H9 (cell line): ENCODE measurements around the gene UQCRC1. TPM values are rescaled to one million over a fixed set of nuclear protein-coding genes. Genes with fewer than 3 reads are reported as not detected.

Source experiments
- DNase-seq: peaks from one replicate; pipeline ENCODE4 v3.0.0-alpha.2; 2017
- H2AFZ ChIP-seq: one replicate; pipeline ENCODE4 v1.6.1; 2013; ENCODE audit warnings: mild to moderate bottlenecking, low read length, control low read depth, moderate library complexity
- H2AK5ac ChIP-seq: 2 replicates; pipeline ENCODE4 v1.6.1; 2013; ENCODE audit warnings: low read length, control low read depth, mixed read lengths; ENCODE audit not compliant: insufficient read length
- H2BK120ac ChIP-seq: one replicate; pipeline ENCODE4 v1.6.1; 2013; ENCODE audit warnings: low read depth, mild to moderate bottlenecking, low read length, control low read depth, inconsistent platforms; ENCODE audit not compliant: poor library complexity, severe bottlenecking
- H2BK12ac ChIP-seq: 2 replicates; pipeline ENCODE4 v1.6.1; 2013; ENCODE audit warnings: low read length, control low read depth, mixed read lengths, low read depth; ENCODE audit not compliant: insufficient read length
- H2BK15ac ChIP-seq: 2 replicates; pipeline ENCODE4 v1.6.1; 2013; ENCODE audit warnings: low read depth, low read length, control low read depth
- H2BK20ac ChIP-seq: one replicate; pipeline ENCODE4 v1.6.1; 2013; ENCODE audit warnings: low read depth, mild to moderate bottlenecking, low read length, control low read depth, inconsistent platforms; ENCODE audit not compliant: poor library complexity, severe bottlenecking
- H2BK5ac ChIP-seq: 2 replicates; pipeline ENCODE4 v1.6.1; 2013; ENCODE audit warnings: low read length, control low read depth, mixed read lengths; ENCODE audit not compliant: insufficient read length
- H3K14ac ChIP-seq: 2 replicates; pipeline ENCODE4 v1.6.1; 2013; ENCODE audit warnings: low read length, control low read depth; ENCODE audit not compliant: insufficient read depth
- H3K18ac ChIP-seq: 2 replicates; pipeline ENCODE4 v1.6.1; 2013; ENCODE audit warnings: low read depth, mild to moderate bottlenecking, mixed read lengths, low read length, control low read depth; ENCODE audit not compliant: insufficient read length
- H3K23ac ChIP-seq: 2 replicates; pipeline ENCODE4 v1.6.1; 2013; ENCODE audit warnings: low read length, control low read depth, mixed read lengths, low read depth; ENCODE audit not compliant: insufficient read length
- H3K23me2 ChIP-seq: 2 replicates; pipeline ENCODE4 v1.6.1; 2013; ENCODE audit warnings: low read depth, mild to moderate bottlenecking, mixed read lengths, low read length, control low read depth; ENCODE audit not compliant: insufficient read length, poor library complexity, severe bottlenecking
- H3K27ac ChIP-seq: 2 replicates; pipeline ENCODE4 v1.5.1; 2013; ENCODE audit warnings: low read length, control low read depth, mixed read lengths, low read depth; ENCODE audit not compliant: insufficient read length
- H3K27me3 ChIP-seq: 2 replicates; pipeline ENCODE4 v1.6.1; 2013; ENCODE audit warnings: low read length, control low read depth, inconsistent platforms; ENCODE audit not compliant: insufficient read depth
- H3K4ac ChIP-seq: 2 replicates; pipeline ENCODE4 v1.6.1; 2013; ENCODE audit warnings: low read depth, mild to moderate bottlenecking, control low read depth, inconsistent platforms, low read length, moderate library complexity
- H3K4me1 ChIP-seq: 2 replicates; pipeline ENCODE4 v1.6.1; 2013; ENCODE audit warnings: low read length, control low read depth, inconsistent platforms; ENCODE audit not compliant: insufficient read depth
- H3K4me2 ChIP-seq: 2 replicates; pipeline ENCODE4 v1.6.1; 2013; ENCODE audit warnings: low read length, control low read depth, mixed read lengths; ENCODE audit not compliant: insufficient read length, insufficient read depth
- H3K56ac ChIP-seq: 2 replicates; pipeline ENCODE4 v1.6.1; 2013; ENCODE audit warnings: low read depth, mild to moderate bottlenecking, mixed read lengths, low read length, control low read depth; ENCODE audit not compliant: insufficient read length
- H3K79me1 ChIP-seq: 2 replicates; pipeline ENCODE4 v1.6.1; 2013; ENCODE audit warnings: low read depth, mild to moderate bottlenecking, moderate library complexity, low read length, control low read depth, inconsistent platforms; ENCODE audit not compliant: insufficient read depth, poor library complexity, severe bottlenecking
- H3K79me2 ChIP-seq: 2 replicates; pipeline ENCODE4 v1.6.1; 2013; ENCODE audit warnings: low read length, control low read depth, inconsistent platforms; ENCODE audit not compliant: insufficient read depth
- H3K9ac ChIP-seq: 2 replicates; pipeline ENCODE4 v1.6.1; 2013; ENCODE audit warnings: low read length, control low read depth, mixed read lengths; ENCODE audit not compliant: insufficient read length; ENCODE audit errors: extremely low read depth
- H3K9me3 ChIP-seq: one replicate; pipeline ENCODE4 v1.6.1; 2013; ENCODE audit warnings: low read depth, low read length, inconsistent platforms; ENCODE audit not compliant: control insufficient read depth
- H3T11ph ChIP-seq: one replicate; pipeline ENCODE4 v1.6.1; 2013; ENCODE audit warnings: mild to moderate bottlenecking, low read length, control low read depth, inconsistent platforms
- H4K20me1 ChIP-seq: one replicate; pipeline ENCODE4 v1.6.1; 2013; ENCODE audit not compliant: control insufficient read depth, insufficient read length, insufficient read depth
- H4K5ac ChIP-seq: 2 replicates; pipeline ENCODE4 v1.6.1; 2013; ENCODE audit warnings: low read depth, mild to moderate bottlenecking, mixed read lengths, low read length, control low read depth; ENCODE audit not compliant: insufficient read length
- H4K8ac ChIP-seq: replicated peaks from 2 replicates; pipeline ENCODE4 v1.6.1; 2013; ENCODE audit warnings: low read length, control low read depth, mixed read lengths, low read depth; ENCODE audit not compliant: insufficient read length
- H4K91ac ChIP-seq: 2 replicates; pipeline ENCODE4 v1.6.1; 2013; ENCODE audit warnings: low read depth, mild to moderate bottlenecking, moderate library complexity, mixed read lengths, low read length, control low read depth; ENCODE audit not compliant: insufficient read length
- H3K27ac Mint-ChIP-seq, 3 experiments: 2 replicates in 2 of 3; 3 replicates in 1 of 3; pipeline ENCODE4 v1.8.0; 2020 to 2021; ENCODE audit warnings: mixed read lengths in 3 of 3, mild to moderate bottlenecking in 1 of 3, moderate library complexity in 1 of 3
- H3K27me3 Mint-ChIP-seq: 2 replicates; pipeline ENCODE4 v1.8.0; 2021; ENCODE audit warnings: low read depth, mild to moderate bottlenecking, moderate library complexity, mixed read lengths
- H3K36me3 Mint-ChIP-seq, 3 experiments: 2 replicates in 2 of 3; 3 replicates in 1 of 3; pipeline ENCODE4 v1.8.0; 2020 to 2021; ENCODE audit warnings: low read depth in 3 of 3, mixed read lengths in 3 of 3; ENCODE audit not compliant: insufficient read depth in 1 of 3
- H3K4me1 Mint-ChIP-seq, 2 experiments: 2 replicates each; pipeline ENCODE4 v1.8.0; 2020; ENCODE audit warnings: mixed read lengths in 2 of 2
- H3K4me3 Mint-ChIP-seq, 2 experiments: 2 replicates in 1 of 2; 3 replicates in 1 of 2; pipeline ENCODE4 v1.8.0; 2020 to 2021; ENCODE audit warnings: mild to moderate bottlenecking in 2 of 2, mixed read lengths in 2 of 2, moderate library complexity in 1 of 2
- H3K9me3 Mint-ChIP-seq, 2 experiments: 2 replicates in 1 of 2; 3 replicates in 1 of 2; pipeline ENCODE4 v1.8.0; 2020; ENCODE audit warnings: mild to moderate bottlenecking in 2 of 2, mixed read lengths in 2 of 2, moderate library complexity in 1 of 2
- CTCF ChIP-seq: fragments of 200-600 bp; sonication (generic); conservative IDR thresholded peaks from 3 replicates; pipeline ENCODE4 v1.8.0; 2021; ENCODE audit warnings: antibody characterized with exemption, mild to moderate bottlenecking
- WGBS: extraction: QIAGEN DNeasy Blood & Tissue Kit; methylation state at CpG from one replicate; pipeline ENCODE4 v1.1.7; 2013; ENCODE audit warnings: missing lambda C conversion rate, low lambda C conversion rate, mixed read lengths; ENCODE audit not compliant: insufficient read length; ENCODE audit errors: extremely low coverage; 5-methylcytosine and 5-hydroxymethylcytosine counted together
- total RNA-seq: library from RNA; stranded (reverse); gene quantifications from 2 replicates; pipeline ENCODE4 v1.2.1, GENCODE V29; 2021

Gene UQCRC1
- total RNA-seq, 1 experiment from 2014 or later: 285 TPM

- no peaks in the 10 kb centered on the region for H3K27me3 Mint-ChIP-seq
- H3K23ac ChIP-seq: no peak overlapping the region
Measured at GRCh38 chr3:48553361-48553760, 56.1 kb downstream of the UQCRC1 start.

More at GRCh38 chr3:48553361-48553760, 56.1 kb downstream of the UQCRC1 start:
- Histone ChIP-seq H4K5ac (no peak overlapping the region), H2BK20ac (no peak overlapping the region), H3T11ph (no peak overlapping the region), H3K4me2 (no peak overlapping the region), H2BK12ac (no peak overlapping the region), H3K9ac (no peak overlapping the region), H4K8ac (no peak overlapping the region), H2AFZ (no peak overlapping the region), H4K91ac (no peak overlapping the region), H2BK15ac (no peak overlapping the region), H3K4me1 (peaks cover 9% of the 10 kb centered on the region; the same call in 1 of the 2 replicates), H3K79me2 (peaks cover 2% of the 10 kb centered on the region; the same call in 1 of the 2 replicates), H2BK120ac (no peak overlapping the region), H2BK5ac (no peak overlapping the region), H3K56ac (no peak overlapping the region), H4K20me1 (no peaks in the 10 kb centered on the region), H3K23me2 (peaks cover 7% of the 10 kb centered on the region), H3K18ac (no peak overlapping the region), H3K14ac (no peak overlapping the region), H3K4ac (no peak overlapping the region), H3K27me3 (no peaks in the 10 kb centered on the region), H3K27ac (no peak overlapping the region), H2AK5ac (no peak overlapping the region), H3K79me1 (no peaks in the 10 kb centered on the region), H3K9me3 (no peaks in the 10 kb centered on the region)
- Mint-ChIP-seq H3K9me3 (no peaks in the 10 kb centered on the region), H3K27ac (peak overlapping the region in 2 of 3 experiments; percentile 73 to 74; a peak in 2 of 7 replicates), H3K4me3 (no peak overlapping the region; a peak in 1 of 5 replicates), H3K36me3 (peaks cover 9 to 45% (median 19%) of the 10 kb centered on the region in 3 experiments; a peak in 6 of 7 replicates), H3K4me1 (peaks cover 33 to 41% of the 10 kb centered on the region in 2 experiments)
- WGBS: no CpG with 5 or more reads among the region's 5 CpGs
- no peak for DNase-seq
- no peak for TF ChIP-seq CTCF
